ENCODE results near the gene ARHGAP26.

ARHGAP26 gene

DNA sequence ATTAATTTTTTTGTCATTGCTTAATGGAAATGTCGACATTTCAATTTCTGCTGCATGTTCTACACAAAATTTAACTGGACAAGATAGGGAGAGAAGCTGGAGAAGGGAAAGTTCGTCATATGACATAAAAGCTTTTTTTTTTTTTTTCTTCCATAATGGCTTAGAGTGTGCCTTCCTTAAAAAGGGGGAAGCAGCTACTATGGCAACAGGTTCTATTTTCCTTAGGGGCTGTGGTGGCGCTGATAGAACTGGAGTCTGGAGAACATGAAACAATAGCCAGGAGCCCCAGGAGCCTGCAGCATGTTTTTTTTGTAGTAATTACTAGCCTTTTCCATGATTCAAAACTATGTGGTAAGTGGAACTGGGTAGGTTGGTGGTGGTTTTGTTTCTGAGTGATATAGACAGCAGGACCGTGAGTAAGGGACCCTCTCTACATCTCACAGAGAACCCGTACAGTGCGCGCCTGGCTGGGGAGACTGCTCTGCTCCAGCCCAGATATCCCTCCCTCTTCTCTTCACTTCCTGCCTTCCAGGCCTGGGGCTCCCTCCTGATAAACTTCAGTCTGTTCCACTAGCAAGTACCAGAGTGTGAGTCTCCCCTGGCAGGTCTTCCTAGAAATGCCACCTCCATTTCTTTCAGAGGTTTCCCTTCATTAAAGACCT is 331.7 kb downstream of the ARHGAP26 start:
- TF ChIP-seq, protein P1, sequence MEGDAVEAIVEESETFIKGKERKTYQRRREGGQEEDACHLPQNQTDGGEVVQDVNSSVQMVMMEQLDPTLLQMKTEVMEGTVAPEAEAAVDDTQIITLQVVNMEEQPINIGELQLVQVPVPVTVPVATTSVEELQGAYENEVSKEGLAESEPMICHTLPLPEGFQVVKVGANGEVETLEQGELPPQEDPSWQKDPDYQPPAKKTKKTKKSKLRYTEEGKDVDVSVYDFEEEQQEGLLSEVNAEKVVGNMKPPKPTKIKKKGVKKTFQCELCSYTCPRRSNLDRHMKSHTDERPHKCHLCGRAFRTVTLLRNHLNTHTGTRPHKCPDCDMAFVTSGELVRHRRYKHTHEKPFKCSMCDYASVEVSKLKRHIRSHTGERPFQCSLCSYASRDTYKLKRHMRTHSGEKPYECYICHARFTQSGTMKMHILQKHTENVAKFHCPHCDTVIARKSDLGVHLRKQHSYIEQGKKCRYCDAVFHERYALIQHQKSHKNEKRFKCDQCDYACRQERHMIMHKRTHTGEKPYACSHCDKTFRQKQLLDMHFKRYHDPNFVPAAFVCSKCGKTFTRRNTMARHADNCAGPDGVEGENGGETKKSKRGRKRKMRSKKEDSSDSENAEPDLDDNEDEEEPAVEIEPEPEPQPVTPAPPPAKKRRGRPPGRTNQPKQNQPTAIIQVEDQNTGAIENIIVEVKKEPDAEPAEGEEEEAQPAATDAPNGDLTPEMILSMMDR (IDR thresholded peaks at IDR 0.05; ENCODE audit: insufficient read depth, low read depth, low read length, missing control alignments) = no peak
- DNase-seq (ENCODE audit: low read depth) = no peak
- H3K4me3 ChIP-seq (ENCODE audit: low read depth, low read length) = no peak overlapping the region

DNA sequence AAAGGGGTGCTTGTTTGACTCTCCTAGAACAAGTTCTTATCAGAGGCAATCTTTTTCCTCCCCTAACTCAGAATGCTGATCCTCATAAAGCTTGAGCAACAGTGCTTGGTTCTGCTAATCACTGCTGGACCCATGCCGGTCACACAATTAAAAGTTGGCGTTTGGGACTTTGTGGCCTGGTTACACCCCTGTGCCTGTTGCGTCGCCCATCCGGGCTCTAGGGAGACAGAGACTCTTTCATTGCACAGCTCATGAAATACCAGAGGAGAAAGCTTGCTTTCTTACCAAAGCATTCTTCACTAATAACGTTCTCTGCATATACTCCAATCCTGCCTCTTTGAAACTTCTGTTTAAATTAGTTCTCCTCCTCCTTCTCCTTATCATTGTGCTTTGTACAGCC is 332.2 kb downstream of the ARHGAP26 start:
- no peak overlapping the region for H3K4me3 ChIP-seq (ENCODE audit: low read depth, low read length)
- DNase-seq (ENCODE audit: low read depth) = no peak
- TF ChIP-seq, protein P1 (IDR thresholded peaks at IDR 0.05; ENCODE audit: insufficient read depth, low read depth, low read length, missing control alignments) = no peak

DNA sequence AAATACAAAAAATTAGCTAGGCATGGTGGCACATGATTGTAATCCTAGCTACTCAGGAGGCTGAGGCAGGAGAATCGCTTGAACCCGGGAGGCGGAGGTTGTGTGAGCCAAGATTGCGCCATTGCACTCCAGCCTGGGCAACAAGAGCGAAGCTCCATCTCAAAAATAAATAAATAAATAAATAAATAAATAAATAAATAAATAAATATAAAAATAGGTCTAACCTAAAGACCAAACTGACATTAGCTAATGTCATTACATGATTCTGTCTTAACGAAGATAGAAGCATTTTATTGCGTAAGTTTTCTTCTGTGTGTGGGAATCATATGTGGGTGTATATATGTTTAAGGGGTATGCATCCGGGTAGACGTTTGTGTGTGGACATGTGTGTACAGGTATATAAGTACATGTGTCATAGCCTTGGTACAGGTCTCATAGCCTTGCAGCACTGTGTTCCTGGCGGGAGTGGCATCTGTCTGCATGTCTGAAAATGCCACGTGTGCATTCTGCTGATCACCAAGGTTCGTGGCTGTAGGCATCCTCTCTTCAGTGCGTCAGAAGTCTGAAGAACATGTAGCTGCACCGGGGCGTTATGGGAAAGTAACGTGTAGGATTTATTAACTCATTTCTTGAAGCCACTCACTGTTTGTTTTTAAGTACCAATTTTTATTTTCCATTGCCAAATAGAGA is 335.2 kb downstream of the ARHGAP26 start:
- H3K4me3 ChIP-seq (ENCODE audit: low read depth, low read length) = no peak overlapping the region
- no peak for DNase-seq (ENCODE audit: low read depth)
- TF ChIP-seq, protein P1 (IDR thresholded peaks at IDR 0.05; ENCODE audit: insufficient read depth, low read depth, low read length, missing control alignments) = no peak

- no peak for DNase-seq (ENCODE audit: low read depth)
These were observed 336.0 kb downstream of the ARHGAP26 start for GRCh38 chr5:143106174-143106573.

DNA sequence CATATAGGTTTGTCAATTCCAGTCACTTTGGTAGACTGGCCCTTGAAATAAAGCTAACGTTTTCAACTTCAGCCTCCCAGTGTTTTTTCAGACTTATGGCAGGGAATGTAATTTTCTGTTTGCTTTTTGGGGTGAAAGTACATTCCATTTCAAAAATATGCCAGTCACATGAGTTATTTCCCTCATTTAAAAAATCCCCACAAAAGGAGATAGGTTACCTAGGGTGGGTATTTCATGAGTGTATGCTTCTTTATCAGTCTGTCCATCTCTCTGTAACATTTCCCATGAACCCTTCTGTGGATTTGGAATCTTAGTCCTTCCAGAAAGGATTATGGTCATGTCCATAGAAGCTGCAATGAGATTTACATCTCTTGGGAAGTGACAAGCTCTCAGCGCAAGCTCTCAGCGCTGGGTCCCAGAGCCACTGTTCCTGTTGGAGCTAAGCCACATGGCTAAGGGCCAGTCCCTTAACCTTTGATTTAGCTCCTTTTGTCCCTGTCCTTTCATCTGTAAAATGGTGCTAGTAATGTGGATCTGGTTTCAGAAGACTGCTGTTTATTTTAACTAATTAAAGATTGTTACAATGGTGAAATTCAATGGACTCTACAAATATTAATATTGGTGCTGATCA is 338.4 kb downstream of the ARHGAP26 start:
- TF ChIP-seq, protein P1 (IDR thresholded peaks at IDR 0.05; ENCODE audit: insufficient read depth, low read depth, low read length, missing control alignments) = no peak
- DNase-seq (ENCODE audit: low read depth) = no peak
- no peak overlapping the region for H3K4me3 ChIP-seq (ENCODE audit: low read depth, low read length)

More at GRCh38 chr5:143106174-143106573, 336.0 kb downstream of the ARHGAP26 start:
- TF ChIP-seq, protein P1 (IDR thresholded peaks at IDR 0.05; ENCODE audit: insufficient read depth, low read depth, low read length, missing control alignments) = no peak
- H3K4me3 ChIP-seq (ENCODE audit: low read depth, low read length) = no peak overlapping the region

DNA sequence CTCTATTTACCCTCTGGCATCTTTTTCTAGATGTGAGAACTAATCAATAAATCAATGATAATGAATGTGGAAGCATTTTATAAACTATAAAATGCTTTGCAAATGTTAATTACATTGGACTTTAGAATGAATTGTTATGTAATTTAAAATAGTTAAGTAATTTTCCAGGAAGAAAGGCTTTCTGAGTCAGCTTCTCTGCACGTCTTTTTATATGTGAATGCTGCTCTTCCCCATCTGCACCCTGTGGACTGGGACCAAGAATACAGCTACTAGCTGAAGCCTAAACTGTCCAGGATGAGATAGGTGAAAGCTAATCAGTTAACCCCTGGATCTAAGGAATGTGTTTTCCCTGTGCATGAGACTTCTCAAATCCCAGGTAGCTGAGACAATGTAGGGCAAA is 340.4 kb downstream of the ARHGAP26 start:
- TF ChIP-seq, protein P1 (IDR thresholded peaks at IDR 0.05; ENCODE audit: insufficient read depth, low read depth, low read length, missing control alignments) = no peak
- no peak overlapping the region for H3K4me3 ChIP-seq (ENCODE audit: low read depth, low read length)

More for the DNA sequence above, 340.4 kb downstream of the ARHGAP26 start:
- DNase-seq (ENCODE audit: low read depth) = no peak
